Measurements from ENCODE around the gene PSD2.

PSD2 gene

DNA sequence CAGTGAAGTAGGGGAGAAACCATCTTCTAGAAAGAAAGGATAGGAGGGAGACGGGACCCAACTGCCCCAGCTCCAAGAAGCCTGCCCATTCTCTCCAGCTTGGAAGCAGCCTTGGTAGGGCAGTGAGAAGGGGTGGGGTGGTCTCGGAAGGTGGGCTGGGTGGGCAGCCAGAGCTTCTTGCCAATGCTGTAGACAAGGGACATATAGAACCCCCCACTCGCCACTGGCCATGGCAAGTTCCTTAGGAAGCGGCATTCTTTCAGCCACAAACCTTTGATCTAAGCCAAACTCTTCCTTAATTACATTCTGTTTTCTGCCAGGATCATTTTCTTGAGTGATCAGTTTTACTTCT is 90.2 kb downstream of the PSD2 start:
- H3K27me3 ChIP-seq (ENCODE audit: low read length), result no peaks in the 10 kb centered on the region
- no peaks in the 10 kb centered on the region for H3K9me2 ChIP-seq (replicated peaks; ENCODE audit: insufficient read depth, low read length)
- no peak overlapping the region for H2AFZ ChIP-seq (ENCODE audit: low read depth, low read length, severe bottlenecking)
- no peak overlapping the region for H3K9ac ChIP-seq (ENCODE audit: low read length)
- H4K20me1 ChIP-seq (ENCODE audit: low read depth, low read length), result no peaks in the 10 kb centered on the region
- H3F3A ChIP-seq (ENCODE audit: insufficient read depth), result no peaks in the 10 kb centered on the region
- no peaks in the 10 kb centered on the region for H3K79me2 ChIP-seq (ENCODE audit: insufficient read depth, low read length)
- H3K4me3 ChIP-seq (ENCODE audit: insufficient read depth, low read length, poor library complexity, severe bottlenecking), result no peak overlapping the region
- no peak overlapping the region for H3K27ac ChIP-seq (ENCODE audit: low read depth, low read length)
- H3K9me3 ChIP-seq (ENCODE audit: insufficient read depth, low read length), result no peaks in the 10 kb centered on the region
- H3K36me3 ChIP-seq (ENCODE audit: low read length), result no peaks in the 10 kb centered on the region
- no peak overlapping the region for H3K4me2 ChIP-seq (ENCODE audit: low read depth, low read length, poor library complexity, severe bottlenecking)
- TF ChIP-seq, protein P1, sequence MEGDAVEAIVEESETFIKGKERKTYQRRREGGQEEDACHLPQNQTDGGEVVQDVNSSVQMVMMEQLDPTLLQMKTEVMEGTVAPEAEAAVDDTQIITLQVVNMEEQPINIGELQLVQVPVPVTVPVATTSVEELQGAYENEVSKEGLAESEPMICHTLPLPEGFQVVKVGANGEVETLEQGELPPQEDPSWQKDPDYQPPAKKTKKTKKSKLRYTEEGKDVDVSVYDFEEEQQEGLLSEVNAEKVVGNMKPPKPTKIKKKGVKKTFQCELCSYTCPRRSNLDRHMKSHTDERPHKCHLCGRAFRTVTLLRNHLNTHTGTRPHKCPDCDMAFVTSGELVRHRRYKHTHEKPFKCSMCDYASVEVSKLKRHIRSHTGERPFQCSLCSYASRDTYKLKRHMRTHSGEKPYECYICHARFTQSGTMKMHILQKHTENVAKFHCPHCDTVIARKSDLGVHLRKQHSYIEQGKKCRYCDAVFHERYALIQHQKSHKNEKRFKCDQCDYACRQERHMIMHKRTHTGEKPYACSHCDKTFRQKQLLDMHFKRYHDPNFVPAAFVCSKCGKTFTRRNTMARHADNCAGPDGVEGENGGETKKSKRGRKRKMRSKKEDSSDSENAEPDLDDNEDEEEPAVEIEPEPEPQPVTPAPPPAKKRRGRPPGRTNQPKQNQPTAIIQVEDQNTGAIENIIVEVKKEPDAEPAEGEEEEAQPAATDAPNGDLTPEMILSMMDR (IDR thresholded peaks at IDR 0.05; ENCODE audit: insufficient read depth, low read length, poor library complexity, severe bottlenecking), result no peak
- TF ChIP-seq EZH2phosphoT487 (conservative IDR thresholded peaks at IDR 0.05; ENCODE audit: low read length), result no peak

DNA sequence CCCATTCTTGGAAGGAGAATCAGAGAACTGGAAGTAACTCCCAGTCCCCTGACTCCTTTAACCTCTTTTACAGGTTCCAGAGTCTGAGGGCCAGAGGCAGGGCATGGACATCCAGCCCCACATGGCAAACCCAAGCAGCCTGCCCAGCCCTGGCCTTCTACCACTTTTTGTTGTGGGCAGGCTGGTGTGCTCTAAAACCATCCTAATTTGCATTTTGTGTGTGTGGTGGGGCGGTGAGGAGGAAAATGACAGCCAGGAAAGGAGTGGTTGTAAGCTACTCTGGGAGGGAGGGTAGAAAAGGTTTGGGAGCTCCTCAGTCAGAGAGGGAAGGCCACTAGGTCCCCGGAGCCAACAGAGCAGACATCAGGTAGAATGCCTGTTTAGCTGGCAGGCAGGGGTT is 90.6 kb downstream of the PSD2 start:
- Histone ChIP-seq H3K27ac (ENCODE audit: low read depth, low read length) (no peak overlapping the region), H3K36me3 (ENCODE audit: low read length) (no peaks in the 10 kb centered on the region), H2AFZ (ENCODE audit: low read depth, low read length, severe bottlenecking) (no peak overlapping the region), H3K9me2 (replicated peaks; ENCODE audit: insufficient read depth, low read length) (no peaks in the 10 kb centered on the region), H4K20me1 (ENCODE audit: low read depth, low read length) (no peaks in the 10 kb centered on the region), H3K27me3 (ENCODE audit: low read length) (no peaks in the 10 kb centered on the region), H3K4me2 (ENCODE audit: low read depth, low read length, poor library complexity, severe bottlenecking) (no peak overlapping the region), H3K9ac (ENCODE audit: low read length) (no peak overlapping the region), H3K9me3 (ENCODE audit: insufficient read depth, low read length) (no peaks in the 10 kb centered on the region), H3F3A (ENCODE audit: insufficient read depth) (no peaks in the 10 kb centered on the region), H3K79me2 (ENCODE audit: insufficient read depth, low read length) (no peaks in the 10 kb centered on the region), H3K4me3 (ENCODE audit: insufficient read depth, low read length, poor library complexity, severe bottlenecking) (no peak overlapping the region)
- TF ChIP-seq EZH2phosphoT487 (conservative IDR thresholded peaks at IDR 0.05; ENCODE audit: low read length), result no peak
- TF ChIP-seq, protein P1 (IDR thresholded peaks at IDR 0.05; ENCODE audit: insufficient read depth, low read length, poor library complexity, severe bottlenecking), result no peak

DNA sequence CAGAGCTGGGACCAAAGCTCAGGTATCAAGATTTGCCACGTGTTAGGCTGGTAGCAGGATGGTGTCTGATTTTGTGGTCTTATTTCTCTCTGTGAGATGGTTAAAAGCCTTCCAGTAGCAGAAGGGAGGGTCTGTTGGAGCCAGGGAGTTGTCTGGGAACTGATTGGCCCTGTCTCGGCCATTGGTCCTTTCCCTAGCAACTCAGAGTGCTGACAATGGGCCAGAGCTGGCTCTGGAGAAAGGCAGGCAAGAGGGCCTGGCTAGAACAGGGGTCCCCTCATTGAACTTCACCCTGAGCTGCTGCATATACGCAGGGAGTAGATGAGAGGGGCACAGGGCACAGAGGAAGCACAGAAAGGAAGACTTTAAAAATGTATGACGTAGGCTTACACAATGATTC is 92.8 kb downstream of the PSD2 start:
- no peak overlapping the region for H3K4me2 ChIP-seq (ENCODE audit: low read depth, low read length, poor library complexity, severe bottlenecking)
- H3K9me2 ChIP-seq (replicated peaks; ENCODE audit: insufficient read depth, low read length), result no peaks in the 10 kb centered on the region
- no peaks in the 10 kb centered on the region for H4K20me1 ChIP-seq (ENCODE audit: low read depth, low read length)
- H3K9me3 ChIP-seq (ENCODE audit: insufficient read depth, low read length), result no peaks in the 10 kb centered on the region
- H3K79me2 ChIP-seq (ENCODE audit: insufficient read depth, low read length), result no peaks in the 10 kb centered on the region
- no peaks in the 10 kb centered on the region for H3K27me3 ChIP-seq (ENCODE audit: low read length)
- TF ChIP-seq, protein P1 (IDR thresholded peaks at IDR 0.05; ENCODE audit: insufficient read depth, low read length, poor library complexity, severe bottlenecking), result no peak
- no peak for TF ChIP-seq EZH2phosphoT487 (conservative IDR thresholded peaks at IDR 0.05; ENCODE audit: low read length)
- no peak overlapping the region for H3K27ac ChIP-seq (ENCODE audit: low read depth, low read length)
- H2AFZ ChIP-seq (ENCODE audit: low read depth, low read length, severe bottlenecking), result no peak overlapping the region
- no peaks in the 10 kb centered on the region for H3K36me3 ChIP-seq (ENCODE audit: low read length)
- H3K9ac ChIP-seq (ENCODE audit: low read length), result no peak overlapping the region
- no peaks in the 10 kb centered on the region for H3F3A ChIP-seq (ENCODE audit: insufficient read depth)
- H3K4me3 ChIP-seq (ENCODE audit: insufficient read depth, low read length, poor library complexity, severe bottlenecking), result no peak overlapping the region

DNA sequence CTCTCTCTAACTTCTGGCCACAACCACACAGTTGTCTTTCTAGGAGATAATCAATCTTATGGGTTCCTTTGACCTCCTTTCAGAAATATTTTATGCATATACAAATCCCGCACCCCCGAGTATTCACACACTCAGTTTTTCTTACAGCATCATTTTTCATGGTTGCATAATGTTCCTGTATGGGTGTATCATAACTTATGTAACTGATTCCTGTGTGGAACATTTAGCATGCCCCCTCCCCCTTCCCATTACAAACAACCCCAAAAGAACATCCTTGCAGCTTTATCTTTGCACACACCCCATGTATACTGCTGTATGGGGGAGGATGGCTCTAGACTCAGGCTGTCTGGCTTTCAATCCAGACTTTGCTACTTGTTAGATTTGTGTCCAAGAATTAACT is 93.8 kb downstream of the PSD2 start:
- no peaks in the 10 kb centered on the region for H3K79me2 ChIP-seq (ENCODE audit: insufficient read depth, low read length)
- H3K9ac ChIP-seq (ENCODE audit: low read length), result no peak overlapping the region
- H3K36me3 ChIP-seq (ENCODE audit: low read length), result no peaks in the 10 kb centered on the region
- H3K4me2 ChIP-seq (ENCODE audit: low read depth, low read length, poor library complexity, severe bottlenecking), result no peak overlapping the region
- H3K27me3 ChIP-seq (ENCODE audit: low read length), result no peaks in the 10 kb centered on the region
- H3K27ac ChIP-seq (ENCODE audit: low read depth, low read length), result no peak overlapping the region
- H3K4me3 ChIP-seq (ENCODE audit: insufficient read depth, low read length, poor library complexity, severe bottlenecking), result no peak overlapping the region
- H3K9me2 ChIP-seq (replicated peaks; ENCODE audit: insufficient read depth, low read length), result no peaks in the 10 kb centered on the region
- H4K20me1 ChIP-seq (ENCODE audit: low read depth, low read length), result no peaks in the 10 kb centered on the region
- no peak overlapping the region for H2AFZ ChIP-seq (ENCODE audit: low read depth, low read length, severe bottlenecking)
- H3F3A ChIP-seq (ENCODE audit: insufficient read depth), result no peaks in the 10 kb centered on the region
- no peak for TF ChIP-seq EZH2phosphoT487 (conservative IDR thresholded peaks at IDR 0.05; ENCODE audit: low read length)
- TF ChIP-seq, protein P1 (IDR thresholded peaks at IDR 0.05; ENCODE audit: insufficient read depth, low read length, poor library complexity, severe bottlenecking), result no peak
- no peaks in the 10 kb centered on the region for H3K9me3 ChIP-seq (ENCODE audit: insufficient read depth, low read length)
